Activated CD8-positive, alpha-beta memory T cell treated with anti-CD3 and anti-CD28 coated beads, Interleukin-2, amount 50 U/mL, for 24 hours (primary cell): Measurements from ENCODE around the gene ITPR2.
"Not testable (repeated sequence)": the region's sequence is repeated elsewhere in the genome, so short reads cannot be mapped to it uniquely, and the experiment has no call there.

Source experiments
- DNase-seq: peaks from one replicate; pipeline ENCODE4 v3.0.0-alpha.2; 2020; ENCODE audit errors: extremely low read depth

The ITPR2 gene

DNA sequence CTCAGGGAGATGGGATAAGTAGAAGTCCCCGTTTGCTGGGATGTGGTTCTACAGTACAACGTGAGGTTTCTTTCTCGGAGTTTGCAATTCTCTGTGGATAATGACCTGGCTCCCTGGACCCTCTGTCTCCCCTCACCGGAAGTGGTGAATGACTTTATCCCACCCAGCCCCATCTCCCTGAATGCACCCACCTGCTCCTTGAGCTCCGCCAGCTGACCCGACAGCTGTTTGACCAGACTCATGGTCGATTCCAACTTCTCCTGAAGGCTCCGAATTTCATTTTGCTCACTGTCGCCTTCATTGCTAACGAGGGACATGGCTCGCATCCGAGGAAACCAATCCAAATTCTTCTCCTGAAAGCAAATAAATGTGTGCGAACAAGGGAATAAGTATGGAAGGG is 493.0 kb downstream of the ITPR2 start:
- no peak for DNase-seq

DNA sequence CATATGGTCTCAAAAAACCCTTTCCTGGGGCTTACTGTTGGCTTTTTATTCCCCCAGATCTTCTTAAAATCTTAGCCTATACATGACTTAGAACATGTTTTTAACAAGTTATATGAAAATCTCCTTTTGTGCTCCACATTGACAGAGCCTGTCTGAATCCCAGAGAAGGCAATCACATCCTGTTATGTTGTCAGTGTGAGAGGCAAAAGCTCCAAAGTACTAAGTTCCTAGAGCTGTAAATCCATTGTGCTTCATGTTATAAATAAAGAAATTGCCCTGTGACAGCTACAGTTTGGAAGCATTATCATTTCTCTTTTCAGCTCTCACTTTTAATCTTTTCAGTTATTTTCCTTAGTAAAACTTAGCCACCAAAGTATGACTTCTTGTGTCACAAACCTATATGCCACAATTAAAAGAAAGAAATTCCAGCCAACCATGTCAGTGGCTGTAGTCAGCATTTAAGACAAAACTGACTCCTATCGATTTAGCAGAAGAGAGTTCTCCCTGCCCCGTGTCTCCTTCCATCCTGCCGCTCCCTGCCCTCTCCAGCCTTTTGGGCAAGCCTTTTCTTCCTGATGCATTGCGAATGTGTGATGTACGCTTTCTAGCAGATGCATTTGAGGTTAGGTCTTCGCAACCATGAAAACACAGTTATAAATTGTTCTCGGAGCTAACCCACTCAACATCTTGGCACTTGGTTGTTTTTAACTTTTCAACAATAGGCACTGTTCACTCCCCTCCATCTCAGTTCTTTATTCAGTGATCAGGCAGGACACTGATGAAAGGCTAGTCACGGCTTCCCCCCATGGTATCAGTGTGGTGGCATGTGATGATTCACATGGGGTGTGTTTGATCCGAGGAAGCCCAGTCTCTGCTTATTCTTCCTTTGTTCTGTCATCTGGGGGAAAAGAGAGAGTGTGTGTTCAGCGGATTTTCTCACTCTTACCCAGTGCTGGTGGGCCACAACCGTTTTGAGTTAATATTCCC is 494.1 kb downstream of the ITPR2 start:
- DNase-seq, result no peak

DNA sequence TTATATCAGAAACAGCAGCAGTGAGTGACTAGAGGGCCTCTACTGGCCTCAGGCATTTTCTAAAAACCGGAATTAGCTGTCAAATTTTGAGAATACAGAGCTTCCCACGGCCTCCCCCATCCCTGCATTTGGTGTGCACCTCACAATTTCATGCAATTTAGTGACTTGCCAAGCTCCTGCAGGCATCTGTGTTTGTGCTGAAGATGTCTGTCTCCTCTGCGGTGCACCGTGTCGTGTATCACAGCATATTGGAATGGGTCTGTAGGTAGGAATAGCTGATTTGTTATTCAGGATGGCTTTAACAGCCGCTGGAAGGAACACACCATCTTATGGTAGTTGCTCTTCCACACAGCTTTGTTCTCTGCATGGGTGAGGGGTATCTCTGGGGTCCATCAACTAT is 497.3 kb downstream of the ITPR2 start:
- no peak for DNase-seq

DNA sequence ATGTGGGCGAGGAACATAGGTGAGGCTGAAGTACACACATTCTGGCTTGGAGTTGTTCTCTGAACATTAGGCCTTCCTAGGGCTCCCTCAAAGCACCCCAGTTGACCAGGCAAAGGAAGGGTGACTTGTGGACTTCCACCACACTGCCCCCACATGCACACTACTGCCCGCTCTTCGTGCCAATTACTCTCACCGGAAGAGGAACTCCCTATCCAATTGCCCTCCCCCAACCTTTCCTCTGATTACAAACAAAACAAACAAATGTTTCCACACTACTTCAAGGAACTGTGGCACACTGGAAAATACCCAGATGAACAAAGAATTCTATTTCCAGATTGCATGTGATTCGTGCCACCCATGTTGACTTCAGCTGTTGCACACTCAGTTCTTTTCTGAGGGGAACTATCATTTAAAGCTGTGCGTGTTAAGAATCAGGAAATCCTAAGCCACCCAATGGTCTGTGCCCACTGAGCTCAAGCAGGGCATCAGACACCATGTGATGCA is 498.3 kb downstream of the ITPR2 start:
- no peak for DNase-seq

DNA sequence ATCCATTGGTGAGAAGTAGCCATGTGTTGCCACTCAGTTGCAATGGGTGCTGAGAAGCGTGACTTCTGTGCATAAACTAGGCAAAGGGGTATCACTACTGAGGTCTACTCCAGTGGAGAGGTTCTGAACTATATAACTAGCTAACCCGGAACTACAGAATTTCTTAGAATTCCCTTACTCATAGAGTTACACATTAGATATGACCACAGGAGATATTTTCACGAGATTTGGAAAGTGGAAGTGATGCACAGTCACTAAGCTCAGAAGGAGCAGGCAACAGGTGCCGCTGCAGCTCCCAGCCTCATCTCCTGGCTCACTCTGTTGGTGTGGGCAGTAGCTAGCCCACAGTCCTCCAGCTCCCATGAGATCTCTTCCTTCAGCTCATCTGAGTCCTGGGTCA is 501.0 kb downstream of the ITPR2 start:
- DNase-seq, result no peak

DNA sequence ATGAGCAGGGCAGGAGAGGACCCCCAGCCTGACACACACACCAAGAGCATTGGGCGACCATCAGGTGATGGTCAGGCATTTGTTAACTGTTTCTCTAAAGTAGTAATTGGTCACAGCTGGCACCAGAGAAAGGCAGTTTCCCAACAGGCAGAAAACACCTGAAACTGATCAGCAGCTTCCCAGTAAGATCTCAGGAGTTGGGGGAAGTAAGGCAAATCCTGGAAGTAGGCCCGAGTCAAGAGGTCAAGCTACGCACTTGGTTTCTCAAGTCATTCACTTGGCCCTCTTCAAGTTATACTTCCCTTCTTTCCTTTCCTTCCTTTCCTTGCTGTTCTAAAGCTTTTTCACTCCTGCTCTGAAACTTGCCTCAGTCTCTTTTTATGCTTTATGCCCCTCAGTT is 501.9 kb downstream of the ITPR2 start:
- DNase-seq, result no peak

DNA sequence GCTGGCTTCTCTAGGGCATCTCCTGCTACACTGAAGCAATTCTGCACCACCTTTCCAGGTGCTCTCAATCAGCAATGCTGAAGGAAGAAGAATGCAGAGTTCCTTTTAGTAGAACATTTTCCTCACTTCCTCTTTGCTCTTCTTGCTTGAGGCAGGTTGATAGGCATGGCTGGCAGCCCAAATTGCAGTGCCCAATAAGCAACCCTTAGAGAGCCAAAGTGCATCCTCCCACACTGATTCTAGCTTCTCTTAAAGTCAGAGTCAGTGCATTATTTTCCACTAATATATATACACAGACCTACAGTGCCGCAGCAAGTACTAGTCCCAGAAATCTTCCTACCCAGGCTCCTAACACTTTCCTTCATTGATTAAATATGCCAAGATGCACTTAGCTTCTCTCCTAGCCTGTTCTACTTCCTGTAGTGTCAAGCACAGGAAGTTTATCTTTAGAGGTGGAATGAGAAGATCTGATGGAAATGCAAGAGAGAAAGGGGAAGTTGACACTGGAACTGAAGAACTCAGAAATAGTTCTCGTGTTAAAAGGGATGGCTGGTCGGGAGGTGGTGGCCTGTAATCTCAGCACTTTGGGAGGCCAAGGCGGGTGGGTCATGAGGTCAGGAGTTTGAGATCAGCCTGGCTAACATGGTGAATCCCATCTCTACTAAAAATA is 504.9 kb downstream of the ITPR2 start:
- no peak for DNase-seq

DNA sequence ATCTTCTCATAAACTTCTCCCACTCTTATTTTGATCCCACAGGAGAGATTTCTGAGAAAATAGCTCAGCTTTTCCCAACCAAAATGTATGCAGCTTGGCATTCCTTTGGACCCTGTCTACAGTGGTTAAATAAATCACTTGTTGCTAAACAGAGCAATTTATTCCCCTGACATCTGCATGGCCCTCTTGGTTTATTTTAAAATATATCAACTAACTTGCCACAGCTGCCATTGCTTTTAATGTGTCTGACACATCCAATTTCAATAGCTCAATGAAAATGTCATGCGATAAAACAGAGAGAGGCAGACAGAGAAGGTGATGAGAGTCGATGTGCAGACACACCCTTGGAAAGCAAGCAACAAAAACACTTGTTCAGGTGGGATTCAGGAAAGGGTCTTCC is 509.3 kb downstream of the ITPR2 start:
- DNase-seq, result no peak

DNA sequence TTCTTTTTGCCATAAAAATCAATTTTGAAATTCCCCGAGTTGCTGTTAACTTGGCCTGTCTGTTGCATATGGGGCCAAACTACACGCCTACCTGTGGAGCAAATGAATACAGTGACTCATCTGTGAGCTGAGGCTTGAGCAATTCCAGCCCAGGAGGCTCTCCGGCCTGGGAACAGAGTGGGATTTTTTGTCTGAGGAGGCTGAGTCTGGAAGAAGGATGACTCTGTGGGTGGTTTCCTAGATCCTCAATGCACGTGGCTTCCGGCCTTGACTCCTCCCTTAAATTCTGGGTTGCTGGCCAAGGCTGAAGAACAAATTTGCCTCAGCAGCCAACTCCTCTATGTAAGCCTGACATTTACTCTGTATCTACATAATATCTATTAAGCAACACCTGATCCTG is 513.5 kb downstream of the ITPR2 start:
- no peak for DNase-seq

DNA sequence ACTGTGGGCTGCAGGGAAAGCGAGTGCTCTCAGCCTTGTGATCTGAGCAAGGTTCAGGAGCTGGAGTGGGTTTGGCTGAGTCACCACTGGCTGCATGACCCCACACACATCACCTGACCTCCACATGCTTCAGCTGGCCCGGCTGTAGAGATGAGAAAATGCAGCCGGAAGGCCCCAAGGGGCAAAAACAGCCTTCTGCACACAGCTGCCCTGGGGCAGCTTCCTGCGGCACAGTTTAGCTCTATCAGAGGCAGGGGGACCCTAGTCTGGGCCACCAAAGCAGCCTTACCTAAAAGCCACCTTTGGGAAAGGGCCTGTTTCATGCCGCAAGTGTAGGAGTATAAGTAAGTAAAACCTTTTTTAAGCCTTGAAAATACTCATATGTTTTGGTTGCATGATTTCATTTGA is 514.3 kb downstream of the ITPR2 start:
- no peak for DNase-seq

DNA sequence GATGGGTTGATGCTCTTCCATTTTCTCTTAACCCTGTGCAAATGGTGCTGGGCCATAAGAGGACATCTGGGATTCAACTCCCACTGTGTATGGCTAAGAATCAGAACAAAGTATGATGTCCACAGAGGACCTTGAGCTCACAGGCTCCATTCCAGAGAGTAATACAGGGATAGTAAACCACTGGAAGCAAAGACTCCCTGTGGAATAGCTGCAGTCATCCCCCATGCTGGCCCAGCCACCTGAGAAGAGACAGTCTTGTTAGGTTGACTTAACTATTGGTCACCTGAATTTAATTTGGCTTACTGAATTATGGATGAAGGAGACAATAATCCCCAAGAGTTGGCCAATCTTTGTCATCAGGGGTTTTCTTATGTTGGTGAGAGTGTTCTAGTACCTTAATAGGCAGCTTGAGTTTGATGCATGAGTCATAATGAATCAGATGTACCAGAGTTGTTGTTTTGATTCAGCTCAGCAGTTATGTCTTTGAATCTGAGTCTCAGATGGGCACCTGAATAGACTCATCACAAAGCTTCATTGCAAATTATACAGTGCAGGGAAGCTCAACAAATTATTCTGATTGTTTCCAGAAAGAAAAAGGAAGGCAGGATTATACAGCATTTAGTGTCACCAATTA is 514.9 kb downstream of the ITPR2 start:
- no peak for DNase-seq

DNA sequence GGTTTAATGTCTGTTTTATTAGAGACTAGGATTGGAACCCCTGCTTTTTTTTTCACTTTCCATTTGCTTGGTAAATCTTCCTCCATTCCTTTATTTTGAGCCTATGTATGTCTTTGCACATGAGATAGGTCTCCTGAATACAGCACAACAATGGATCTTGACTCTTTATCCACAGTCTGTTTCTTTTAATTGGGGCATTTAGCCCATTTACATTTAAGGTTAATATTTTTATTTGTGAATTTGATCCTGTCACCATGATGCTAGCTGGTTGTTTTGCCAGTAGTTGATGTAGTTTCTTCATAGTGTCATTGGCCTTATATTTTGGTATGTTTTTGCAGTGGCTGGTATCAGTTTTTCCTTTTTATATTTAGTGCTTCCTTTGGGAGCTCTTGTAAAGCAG is 518.9 kb downstream of the ITPR2 start:
- DNase-seq, result not testable (repeated sequence)

DNA sequence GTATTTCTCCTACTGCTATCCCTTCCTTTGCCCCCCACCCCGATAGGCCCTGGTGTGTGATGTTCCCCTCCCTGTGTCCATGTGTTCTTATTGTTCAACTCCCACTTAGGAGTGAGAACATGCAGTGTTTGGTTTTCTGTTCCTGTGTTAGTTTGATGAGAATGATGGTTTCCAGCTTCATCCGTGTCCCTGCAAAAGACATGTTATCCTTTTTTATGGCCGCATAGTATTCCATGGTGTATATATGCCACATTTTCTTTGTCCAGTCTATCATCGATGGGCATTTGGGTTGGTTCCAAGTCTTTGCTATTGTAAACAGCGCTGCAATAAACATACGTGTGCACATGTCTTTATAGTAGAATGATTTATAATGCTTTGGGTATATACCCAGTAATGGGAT is 522.5 kb downstream of the ITPR2 start:
- not testable (repeated sequence) for DNase-seq

DNA sequence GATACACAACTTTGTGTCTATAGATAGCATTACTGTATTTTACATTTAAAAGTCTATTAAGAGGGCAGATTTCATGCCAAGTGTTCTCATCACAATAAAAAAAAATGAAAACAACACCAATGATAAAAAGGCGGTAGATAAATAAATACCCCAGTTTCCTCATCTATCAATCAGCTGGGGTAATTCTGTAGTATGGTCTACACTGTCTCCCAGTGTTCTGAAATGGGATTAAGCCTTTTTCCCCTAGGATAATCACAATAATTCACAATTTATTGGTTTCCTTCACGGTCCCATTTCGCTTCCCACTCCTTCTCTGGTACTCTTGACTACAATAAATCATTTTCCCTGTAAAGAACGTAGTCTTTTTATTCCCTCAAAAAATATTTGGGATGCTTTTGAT is 523.4 kb downstream of the ITPR2 start:
- DNase-seq, result no peak

DNA sequence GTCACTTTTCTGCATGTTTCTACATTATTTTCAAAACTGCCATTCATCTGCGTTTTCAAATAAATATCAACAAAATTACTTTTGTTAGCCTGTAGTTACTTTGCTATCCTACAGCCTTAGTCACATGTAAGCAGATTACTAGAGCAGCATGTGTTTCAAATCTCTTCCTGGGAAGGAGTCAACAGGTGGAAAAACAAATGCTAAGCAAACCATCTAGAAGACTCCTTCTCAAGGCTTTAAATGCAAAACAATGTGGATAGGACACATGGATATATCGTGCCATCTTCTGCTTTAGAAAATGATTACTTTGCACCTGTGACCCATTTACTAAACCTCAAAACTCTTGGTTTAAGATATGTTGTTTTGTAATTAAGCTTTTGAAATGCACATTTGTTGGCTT is 528.7 kb downstream of the ITPR2 start:
- DNase-seq, result no peak

DNA sequence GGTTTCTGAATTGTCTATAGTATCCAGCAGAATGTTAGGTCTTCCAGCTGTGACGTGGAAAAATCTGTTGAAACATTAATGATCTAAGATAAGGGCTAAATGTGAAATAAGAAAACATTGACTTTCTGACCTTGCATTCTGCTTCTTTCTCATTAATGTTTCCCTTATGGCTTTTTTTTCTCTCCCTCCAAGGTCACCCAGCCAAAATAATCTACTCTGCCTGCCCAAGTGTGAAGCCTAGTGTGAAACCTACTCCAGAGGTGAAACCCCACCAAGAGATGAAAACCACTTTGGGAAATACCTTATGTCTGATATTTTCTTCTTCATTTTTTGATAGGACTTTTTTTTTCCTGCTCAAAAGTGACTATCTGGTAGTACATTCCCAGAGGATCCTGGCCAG is 529.6 kb downstream of the ITPR2 start:
- no peak for DNase-seq

DNA sequence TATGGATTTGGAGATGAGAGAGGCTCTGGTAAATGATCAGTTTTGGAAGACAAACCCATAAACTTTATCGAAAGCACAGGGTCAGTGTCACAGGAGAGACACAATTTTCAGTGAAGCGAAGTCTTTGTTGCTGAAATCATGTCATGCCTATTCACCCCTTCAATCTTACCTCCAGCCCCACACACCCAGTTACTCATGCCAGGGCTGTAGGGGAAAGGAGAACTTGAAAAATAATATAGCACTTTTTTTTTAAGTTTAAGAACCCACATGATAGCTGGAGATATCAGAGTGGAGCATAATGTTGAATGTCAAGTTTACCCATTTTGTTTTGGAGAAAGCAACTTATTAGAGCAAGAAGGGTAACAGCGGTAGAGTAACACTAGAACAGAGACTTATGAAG is 530.2 kb downstream of the ITPR2 start:
- no peak for DNase-seq

DNA sequence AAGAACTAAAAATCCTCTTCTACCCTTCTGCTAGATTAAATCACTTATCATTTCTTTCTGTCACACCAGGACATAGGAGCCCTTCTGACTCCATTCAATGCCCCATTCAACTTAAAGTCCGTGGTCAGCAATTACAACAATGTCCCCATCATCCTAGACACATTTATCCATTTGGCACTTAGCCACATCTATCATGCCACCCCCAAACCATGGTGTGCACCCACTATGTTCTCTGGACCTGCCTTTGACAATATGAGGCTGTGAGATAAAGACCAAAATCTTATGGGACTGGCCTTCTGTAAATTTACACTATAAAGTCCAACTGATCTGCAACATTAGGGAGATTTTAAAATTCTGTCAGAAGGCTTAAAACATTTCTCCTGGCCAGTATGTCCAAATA is 533.2 kb downstream of the ITPR2 start:
- no peak for DNase-seq

DNA sequence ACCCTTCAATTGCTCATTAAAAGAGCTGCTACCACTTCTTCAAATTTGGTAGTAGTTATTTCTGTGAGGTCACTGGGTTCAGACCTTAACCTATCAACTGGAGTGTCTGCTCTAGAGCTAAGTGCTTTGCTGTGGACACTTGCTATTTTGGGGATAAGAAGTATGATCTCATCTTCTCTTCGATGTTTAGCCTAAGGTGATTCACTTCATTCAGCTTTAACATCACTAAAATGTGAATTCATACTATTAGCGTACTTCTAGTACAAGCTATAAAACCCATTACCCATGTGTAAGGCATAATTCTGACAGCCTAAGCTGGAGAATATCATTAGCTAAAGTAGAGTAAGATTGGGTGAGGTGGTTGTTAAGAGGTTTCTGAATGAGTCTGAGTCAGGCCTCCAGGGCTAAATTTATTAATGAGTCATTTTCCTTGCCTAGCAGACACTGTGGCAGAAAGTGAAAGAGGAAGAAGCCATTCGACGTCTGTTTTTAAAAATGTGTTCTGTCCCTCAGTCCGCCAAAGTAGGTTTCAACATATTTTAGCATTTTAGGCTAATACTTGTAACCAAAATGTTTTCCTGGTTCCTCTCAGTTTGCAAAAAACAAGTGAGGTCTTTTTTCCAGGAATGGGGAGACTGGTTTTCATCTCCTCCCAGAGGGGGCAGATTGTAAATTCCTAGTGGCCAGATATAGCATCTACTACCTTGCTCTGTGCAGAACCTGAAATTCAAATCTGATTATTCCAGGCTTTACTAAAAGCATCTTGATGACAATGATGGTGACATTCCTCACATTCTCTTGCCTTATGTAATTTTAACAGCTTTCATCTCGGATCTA is 534.0 kb downstream of the ITPR2 start:
- DNase-seq, result no peak

DNA sequence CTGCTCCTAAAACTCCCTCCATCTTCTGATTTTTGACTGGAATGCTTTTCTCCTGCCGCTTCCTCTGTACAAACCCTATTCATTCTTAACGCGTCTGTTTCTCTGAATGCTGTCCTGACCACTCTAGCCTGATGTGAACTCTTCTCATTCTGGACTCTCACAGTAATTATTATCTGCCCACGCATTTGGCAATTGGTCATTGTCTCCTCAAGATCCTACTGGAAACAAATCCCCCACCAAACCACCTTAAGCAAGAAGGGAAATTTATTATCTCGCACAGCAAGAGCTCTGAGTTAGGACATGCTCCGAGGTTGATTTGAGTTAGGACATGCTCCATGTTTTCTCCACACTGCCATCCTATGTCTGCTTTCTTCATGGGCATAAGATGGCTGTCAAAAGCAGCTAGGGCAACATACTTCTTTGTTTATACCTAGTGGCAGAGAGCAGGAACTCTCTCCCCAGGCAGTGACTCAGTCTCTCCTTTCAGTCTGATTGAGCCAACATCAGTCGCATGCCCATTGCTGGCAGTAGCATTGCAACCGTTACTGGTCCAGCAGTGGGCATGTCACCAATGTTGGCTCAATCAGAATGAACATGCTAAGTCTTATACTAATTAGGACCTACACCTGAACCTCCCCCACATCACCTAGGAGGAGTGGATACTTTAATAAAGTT is 535.5 kb downstream of the ITPR2 start:
- no peak for DNase-seq

DNA sequence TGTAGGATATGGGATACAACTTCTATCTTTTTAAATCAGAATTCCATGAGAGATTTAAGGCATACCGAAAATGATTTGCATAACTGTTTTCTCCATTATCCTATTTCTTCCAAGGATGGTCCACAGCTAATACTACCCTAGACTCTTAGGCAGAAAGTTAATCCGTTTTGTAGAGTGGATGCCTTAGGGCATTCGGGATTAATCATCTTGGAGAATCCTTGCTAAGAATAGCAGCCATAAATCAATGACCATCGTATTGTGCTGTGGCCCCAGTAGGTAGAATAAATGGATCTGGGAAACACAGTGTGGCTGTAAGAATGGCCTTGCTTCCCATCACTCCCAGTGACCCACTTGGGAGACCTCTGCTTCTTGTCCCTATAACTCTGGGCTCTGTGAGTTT is 538.0 kb downstream of the ITPR2 start:
- DNase-seq, result no peak
